COLO668 (cell line): ENCODE results near the gene NRIP1.

Source experiments
- DNase-seq: peaks from one replicate; lab custom pipeline; 2025; ENCODE audit not compliant: unreplicated experiment; lab: John Stamatoyannopoulos, UW

NRIP1 gene

DNA sequence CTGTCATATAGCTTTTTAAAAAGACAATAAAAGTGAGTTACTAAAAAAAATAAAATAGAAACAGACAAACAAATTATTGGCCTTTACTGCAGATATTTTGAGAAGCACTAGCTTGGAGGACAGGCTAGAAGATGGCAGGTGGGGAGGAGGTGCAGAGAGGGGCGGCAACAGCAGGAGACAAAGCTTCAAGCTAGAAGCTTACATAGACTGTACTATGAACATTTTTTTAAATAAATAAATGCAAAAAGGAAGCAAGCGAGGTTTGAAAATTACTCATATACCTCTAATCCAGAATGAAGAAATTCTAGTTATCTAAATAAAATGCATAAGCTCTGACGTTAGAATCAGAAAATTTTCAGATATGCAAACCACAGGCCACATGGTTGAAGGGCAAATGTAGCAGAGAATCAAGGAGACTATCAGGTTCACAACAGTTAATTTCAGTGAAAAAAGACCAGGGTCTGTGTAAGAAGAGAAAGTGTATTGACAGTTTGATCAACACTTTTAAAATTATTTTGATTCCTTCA lies 54.9 kb downstream of the NRIP1 start:
- DNase-seq = no peak

DNA sequence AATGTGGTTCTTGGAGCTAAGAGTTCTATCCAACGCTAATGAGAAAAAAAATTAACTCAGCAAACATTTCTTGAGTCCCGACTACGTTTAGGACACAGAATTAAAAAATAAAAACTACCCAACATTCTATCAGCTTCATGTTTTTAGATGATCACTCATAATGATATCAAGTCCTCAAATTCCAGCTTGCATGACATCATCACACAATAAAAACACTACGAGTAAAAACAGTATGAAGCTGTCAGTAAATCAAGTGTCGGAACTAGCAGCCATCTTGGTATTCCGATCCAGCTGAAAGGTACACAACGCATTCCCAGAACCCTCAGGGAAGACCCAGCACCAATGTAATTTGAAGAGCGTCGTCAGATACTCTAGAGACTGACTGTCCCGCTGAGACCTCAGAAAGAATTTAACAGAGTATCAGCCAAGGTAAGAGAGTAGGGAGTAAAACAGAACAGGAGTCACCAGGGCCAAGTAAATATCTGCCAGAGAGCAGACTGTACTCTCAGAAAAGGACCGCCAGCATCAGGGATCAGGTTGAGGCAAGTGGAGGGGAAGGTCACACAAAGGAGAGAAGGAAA lies 57.0 kb downstream of the NRIP1 start:
- DNase-seq = no peak

DNA sequence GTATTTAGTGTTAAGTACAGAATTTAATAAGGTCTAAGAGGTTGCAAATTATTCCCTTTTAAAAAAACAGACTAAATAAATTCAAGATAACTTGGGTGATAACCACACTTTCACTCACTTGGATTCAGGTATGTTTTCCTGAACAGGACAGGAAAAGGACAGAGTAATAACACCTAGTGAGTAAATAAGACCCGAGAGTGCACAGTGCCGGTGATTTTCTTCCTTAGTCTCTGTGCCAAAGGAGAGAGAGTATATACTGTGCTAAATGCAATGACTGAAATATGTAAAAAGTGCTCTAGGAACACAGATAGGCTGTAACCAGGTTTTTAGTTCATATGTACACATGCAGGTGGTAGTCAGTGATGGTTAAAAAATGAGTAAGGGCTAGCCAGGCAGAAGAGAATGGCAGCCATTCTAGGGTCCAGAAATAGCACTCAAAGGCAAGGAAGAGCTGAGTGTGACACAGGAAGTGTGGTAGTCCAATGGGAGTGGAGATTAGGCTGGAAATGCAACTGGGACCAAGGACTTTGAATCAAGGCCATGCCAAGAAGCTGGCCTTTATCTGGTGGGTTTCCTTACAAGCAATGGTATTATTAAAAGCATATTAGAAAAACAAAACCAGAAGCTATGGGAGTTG lies 58.1 kb downstream of the NRIP1 start:
- no peak for DNase-seq

DNA sequence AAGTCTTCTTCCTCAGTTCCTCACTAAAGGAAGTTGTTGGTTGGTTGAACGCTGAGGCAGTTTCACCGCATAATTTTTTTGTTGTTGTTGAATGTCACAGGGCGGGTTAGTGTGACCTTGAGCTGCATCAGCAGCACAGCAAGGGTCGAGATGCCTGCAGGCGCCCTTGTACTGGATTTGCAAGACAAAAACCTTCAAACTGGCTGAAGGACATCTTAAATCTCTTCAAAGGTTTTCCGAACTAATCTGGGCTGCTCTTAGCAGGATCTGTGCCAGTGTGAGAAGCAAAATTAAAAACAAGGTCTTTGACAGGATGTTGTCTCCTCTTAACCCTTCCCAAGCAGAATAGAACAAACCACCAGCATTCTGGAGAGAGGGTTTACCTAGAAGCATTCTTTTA lies 59.4 kb downstream of the NRIP1 start:
- no peak for DNase-seq

DNA sequence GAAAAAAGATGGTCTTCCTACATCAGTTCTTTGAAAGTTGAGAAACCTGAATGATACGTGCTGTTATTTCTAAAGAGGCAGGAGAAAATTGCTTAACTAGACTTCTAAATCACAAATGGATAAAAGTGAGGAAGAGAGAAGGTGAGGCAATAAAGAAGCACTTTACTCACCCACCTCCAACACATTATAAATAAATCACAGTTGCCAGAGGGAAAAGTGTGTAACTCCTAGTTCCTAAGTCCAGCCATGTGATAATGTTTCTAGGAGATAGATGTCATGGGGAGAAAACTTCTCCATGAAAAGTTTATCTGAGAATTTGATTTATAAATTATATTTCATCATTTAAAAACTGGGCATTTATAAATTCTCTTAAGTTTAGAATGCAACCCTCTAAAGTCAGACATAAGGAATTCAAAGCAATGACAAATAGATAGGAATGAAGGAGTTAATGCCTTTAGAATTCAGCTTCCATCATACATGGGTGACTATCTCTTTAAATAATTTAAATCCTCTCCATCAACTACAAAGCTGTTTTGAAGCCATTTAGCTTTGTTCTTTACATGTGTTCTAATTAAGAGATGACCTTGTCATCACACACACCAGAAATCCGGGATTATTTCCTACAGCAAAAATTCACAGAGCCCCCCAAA lies 60.0 kb downstream of the NRIP1 start:
- no peak for DNase-seq

DNA sequence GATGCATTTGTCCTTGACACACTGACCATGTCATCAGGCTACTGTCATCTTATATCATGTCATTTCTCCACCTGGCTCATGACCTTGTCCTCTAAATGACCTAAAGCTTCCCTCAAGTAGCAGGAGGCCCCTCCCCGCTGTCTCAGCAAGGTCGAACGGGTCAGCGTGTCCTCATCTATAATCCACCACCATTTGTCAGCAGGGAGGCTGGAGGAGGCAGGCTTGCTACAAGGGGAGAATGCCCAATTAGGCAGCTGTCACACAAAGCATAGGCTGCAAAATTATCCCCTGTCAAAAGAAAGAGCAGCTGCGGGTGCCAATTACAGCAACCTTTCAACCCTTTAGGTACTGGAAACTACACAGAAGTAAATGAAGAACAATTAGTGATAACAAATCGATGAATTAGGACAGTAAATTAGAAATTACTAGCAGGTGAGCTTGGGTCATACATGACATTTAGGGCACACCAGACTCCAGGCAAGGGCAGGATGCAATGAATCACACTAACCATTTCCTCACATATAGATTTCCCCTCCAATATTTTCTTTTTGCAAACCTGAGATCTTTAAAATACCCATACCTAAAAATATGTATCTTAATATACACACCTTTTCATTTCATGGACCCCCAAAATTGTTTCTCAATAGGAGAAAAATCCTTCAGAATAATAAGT lies 61.2 kb downstream of the NRIP1 start:
- no peak for DNase-seq

DNA sequence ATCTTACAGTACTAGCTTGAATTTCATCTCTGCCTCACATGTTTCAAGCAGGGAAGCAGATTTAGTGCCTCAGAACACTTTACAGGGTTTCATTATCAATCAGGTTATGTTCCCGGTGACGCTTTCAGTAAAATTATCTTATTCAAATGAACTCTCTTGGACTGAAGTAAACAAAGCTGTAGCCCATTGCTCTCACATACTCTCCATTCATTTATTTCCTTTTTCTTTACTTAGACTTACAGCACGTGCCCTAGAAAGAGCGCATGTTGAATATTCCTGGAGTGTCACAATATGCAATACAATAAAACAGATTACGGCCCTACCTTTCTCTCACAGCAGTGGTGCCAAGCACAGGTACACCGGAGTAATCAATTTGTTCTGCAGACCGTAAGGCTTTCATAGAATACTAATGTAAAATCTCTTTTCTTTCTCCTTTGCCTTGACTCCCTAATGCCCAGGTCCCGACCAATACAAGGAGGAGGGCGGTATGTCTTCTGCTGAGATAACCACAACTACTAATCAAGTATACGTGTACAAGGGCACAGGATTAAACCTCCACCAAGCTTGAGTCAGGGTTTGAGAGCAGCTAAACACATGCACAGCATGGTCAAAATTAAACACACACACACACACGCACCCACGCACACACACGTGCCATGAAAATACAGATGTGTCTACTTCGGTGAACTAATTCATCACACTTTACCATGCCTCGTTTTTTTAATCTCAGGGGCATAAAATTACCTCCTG lies 62.8 kb downstream of the NRIP1 start:
- no peak for DNase-seq

DNA sequence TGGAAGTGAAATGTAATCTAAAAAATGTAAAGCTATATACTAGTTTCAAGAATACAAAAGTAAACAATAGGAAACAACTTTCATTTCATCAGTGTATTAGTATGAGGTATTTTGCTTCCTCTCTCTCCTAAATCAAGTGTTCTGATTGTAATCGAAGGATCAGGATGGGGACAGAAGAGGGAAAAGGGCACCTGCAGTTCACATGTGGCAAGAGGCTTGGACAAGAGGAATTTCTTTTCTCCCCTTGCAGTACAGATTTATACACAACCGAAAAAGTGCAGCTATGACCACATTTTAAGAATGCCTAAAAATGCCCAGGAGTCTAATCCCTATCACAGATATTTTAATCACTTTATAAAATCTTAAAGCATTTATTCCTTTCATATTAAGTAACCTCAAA lies 63.7 kb downstream of the NRIP1 start:
- no peak for DNase-seq

DNA sequence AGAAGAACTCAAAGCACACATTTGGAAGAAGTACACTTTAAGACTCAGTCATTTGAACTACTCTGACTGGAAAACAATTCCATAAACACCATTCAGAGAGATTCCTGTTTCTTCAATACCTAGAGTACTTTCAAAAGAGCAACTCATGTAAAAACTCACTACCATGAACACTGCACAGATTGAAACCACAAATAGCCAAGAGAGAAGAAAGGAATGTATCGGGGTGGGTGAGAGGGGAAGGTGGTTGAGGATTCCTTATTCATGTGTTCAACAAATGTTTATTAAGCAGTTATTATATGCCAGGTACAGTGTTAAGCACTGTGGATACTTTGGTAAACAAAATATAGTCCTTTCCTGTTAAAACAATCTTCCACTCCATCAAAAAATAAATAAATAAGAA lies 64.7 kb downstream of the NRIP1 start:
- no peak for DNase-seq

DNA sequence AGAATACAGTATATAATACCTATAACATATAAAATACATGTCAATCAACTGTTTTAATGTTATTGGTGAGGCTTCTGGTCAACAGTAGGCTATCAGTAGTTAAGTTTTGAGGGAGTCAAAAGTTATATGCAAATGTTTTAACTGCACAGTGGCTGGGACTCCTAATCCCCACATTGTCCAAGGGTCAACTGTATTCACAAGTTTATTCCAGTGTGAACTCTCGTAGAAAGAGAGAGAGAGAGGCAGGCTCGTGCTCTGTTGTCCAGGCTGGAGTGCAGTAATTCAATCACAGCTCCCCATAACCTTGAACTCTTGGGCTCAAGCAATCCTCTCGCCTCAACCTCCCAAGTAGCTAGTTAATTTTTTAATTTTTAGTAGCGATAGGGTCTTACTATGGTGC lies 66.0 kb downstream of the NRIP1 start:
- DNase-seq = no peak

DNA sequence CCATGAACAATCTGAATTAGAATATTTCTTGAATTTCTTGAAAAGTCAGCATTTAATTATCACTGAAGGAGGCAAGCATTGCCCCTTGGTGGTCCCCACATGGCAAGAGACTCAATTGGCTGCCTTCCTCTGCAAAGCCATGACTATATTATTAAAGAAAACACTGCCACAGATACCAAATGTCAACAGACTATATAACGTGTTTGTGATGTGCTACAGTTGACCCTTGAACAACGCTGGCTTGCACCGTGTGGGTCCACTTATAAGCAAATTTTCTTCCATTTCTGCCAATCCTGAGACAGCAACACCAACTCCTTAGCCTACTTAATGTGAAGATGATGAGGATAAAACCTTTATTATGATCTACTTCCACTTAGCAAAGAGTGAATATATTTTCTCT lies 66.5 kb downstream of the NRIP1 start:
- DNase-seq = no peak

DNA sequence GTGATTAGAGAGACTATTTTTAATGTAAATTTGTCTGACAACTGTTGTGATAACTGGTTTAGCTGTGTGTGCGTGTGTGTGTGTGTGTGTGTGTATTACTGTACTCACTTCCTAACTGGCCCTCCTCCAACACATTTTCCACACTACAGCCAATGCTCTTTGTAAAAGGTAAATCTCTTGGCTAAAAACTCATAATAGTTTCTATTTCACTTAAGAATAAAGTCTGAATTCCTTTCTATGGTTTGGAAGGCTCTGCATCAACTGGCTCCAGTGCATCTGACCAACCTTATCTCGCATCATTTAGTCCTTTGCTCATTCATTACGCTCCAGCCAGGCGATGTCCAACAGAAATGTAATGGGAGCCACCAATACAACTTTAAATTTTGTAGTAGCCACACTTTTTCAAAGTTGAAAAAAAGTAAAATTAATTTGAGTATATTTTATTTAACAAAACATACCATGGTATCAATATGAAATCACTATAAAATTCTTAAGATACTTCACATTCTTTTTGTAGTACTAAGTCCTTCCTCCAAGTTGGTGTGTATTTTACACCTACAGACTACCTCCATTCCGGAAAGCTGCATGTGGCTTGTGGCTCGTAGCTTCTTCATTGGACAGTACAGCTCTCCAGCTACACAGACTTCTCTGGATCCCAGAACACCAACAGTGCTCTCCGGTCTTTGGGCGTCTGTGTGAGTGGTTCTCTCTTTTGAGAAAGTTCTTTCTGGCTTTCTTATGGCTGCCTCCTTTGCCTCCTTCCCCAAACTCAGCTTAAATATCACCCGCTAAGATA lies 68.9 kb downstream of the NRIP1 start:
- no peak for DNase-seq

DNA sequence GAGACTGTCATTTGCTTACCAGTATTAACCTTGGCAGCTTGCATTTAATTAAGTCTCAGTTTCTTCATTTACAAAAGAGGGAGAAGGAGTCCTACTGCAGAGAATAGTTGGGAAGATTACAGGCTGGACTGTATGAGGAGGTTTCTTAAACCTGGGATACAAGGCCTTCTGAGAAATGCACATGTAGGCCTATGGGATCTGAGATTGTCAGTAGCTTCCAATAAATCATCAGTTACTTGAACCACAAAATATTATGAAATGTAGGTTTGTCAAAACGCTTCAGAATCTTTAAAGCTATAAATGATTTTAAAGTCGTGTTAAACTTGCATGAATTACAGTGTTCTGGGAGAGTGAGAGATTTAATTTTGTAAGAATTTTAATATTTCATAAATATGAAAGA lies 69.6 kb downstream of the NRIP1 start:
- no peak for DNase-seq

DNA sequence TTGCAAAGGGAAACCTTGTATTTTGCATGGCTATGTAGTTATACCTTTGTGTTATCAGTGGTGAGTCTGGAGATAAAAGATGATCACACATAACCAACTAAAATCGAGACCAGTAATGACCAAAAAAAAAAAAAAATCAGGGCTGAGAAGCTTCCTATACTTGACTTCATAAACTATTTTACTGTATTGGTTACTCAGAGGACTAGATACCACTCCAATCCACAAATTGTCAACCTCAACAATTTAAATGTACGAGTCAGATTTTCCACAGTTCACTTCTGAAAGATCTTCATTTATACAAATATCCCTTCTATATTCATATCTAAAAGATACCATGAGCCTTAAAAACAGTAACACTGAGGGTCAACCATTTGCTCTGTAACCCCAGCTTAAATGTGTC lies 71.7 kb downstream of the NRIP1 start:
- DNase-seq = no peak

DNA sequence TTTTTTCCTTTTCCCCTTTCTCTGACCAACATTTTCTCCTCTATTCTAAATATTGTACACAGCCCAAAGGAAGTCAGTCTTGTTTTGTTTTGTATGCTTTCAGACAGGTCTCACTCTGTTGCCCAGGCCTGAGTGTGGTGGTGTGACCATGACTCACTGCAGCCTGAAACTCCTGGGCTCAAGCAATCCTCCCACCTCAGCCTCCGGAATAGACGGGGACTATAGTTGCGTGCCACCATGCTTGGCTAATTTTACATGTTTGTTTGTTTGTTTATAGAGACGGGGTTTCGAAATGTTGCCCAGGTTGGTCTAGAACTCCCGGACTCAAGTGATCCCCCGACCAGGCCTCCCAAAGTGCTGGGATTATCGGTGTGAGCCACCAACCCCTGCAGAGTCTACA lies 72.8 kb downstream of the NRIP1 start:
- no peak for DNase-seq

DNA sequence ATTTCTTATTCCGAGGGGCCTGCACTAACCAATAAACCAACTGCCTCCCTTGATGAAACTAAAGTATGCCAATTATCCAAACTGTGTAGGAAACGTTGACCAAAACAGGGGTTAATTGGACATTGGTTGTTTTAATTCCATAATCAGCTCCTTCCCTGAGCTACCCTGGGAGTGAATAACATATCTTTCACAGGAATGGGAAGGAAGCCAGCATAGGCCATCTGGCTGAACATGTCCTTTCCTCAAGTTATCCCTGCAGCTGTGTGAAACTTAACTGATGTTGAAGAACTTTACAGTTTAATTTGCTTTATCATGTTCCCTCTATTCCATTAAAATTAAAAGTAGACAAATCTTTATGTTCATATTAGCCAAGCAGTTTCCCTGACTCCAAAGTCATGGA lies 75.4 kb downstream of the NRIP1 start:
- no peak for DNase-seq

DNA sequence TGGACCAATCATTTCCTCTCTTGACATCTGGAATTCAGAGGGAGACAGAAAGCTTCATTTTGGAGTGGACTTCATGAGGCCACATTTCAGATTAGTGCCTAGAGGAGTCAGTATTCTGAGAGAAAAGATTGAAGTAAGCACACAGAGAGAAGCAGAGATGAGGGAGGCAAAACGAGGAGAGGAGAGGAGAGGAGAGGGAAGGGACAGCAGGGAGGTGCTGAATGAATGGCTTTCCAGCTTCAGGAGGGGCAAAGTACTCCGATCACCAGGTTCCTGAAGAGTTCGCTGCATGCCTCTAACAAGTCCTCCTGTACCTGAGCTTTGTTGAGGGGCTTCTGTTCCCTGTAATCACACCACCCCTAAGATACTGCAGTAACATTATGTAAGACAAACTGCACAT lies 76.0 kb downstream of the NRIP1 start:
- no peak for DNase-seq

DNA sequence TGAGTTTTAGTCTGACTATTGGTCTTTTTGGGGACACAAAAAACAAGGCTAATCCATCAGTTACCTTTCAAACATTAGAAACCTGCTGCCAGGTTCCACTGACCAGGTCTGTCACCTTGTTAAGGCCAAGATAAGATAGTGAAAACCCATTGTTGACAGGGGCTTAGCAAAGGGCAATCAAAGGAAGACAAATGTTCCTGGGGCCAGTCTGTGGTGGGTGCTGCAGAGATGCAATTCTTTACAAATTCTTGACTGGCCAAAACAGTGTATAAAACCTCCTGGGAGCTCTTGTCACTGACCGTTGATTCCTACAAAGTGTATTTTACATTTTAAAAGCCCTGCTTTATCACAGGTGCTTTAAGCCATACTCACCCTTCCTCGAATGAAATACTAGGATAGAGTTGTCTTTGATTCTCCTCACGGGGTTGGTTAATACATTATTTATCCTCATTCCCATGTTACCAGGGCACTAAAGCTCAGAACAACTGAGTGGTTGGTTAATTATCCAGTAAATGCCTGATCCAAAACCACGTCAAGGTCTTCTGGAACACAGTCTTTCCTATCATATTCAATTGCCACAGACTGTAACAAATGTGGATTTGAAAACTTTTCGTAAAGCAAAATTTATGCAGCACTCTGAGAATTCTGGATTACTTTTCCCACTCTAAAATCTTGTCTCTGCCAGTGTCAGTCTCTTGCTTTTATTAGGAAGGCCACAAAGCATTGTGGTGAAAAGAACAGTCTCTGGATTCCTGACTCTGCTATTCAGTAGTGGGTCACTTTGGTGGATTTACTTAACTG lies 77.2 kb downstream of the NRIP1 start:
- no peak for DNase-seq

DNA sequence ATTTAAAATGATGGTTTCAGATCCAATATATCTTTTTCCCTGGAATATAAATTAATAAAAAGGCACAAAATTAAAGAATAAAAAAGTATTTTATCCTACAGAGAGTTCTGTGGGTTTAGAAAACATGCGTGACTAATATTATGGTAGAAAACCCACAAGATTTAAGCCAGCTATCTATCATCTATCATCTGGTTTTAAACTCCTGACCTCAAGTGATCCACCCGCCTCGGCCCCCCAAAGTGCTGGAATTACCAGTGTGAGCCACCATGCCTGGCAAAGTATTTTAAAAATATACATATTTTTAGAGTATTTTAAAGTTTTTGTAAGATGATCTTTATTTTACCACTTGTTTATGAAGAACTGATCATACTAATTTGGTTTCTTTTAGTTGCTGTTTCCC lies 79.5 kb downstream of the NRIP1 start:
- no peak for DNase-seq

DNA sequence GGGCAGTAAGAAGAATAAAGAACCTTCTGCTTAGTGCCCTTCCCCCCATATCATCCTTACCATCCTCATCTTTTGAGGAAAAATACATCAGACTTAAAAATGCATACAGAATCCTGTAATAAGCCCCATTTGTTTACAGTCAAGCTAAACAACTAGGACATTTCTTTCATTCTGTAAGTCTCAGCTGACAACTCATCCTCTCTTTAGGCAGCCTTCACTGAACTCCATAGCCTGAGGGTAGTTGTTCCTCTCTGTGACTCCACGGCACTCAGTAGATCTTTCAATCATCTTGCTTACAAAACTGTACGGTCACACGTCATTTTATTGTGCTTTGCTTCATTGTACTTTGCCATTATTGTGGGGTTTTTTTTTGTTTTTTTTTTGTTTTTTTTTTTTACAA lies 82.5 kb downstream of the NRIP1 start:
- no peak for DNase-seq
